Measurements from ENCODE around the gene SERPINA5. TPM values are rescaled to one million over a fixed set of nuclear protein-coding genes. Genes with fewer than 3 reads are reported as not detected.

The SERPINA5 gene
- total and polyA plus RNA-seq, 2 of the 8 experiments (the other 6 are each of a cell fraction or from before 2014, with no cell fraction given): 1.8 to 1.9 TPM

GRCh38 chr14:94617988-94618822, 37.0 kb downstream of the SERPINA5 start (continued):
- TF ChIP-seq SRF (IDR thresholded peaks at IDR 0.05; ENCODE audit: low read depth, low read length): no peak

Measured in H1 (cell line).